ENCODE results near the gene PCDHB12.
"Not testable (repeated sequence)": the region's sequence is repeated elsewhere in the genome, so short reads cannot be mapped to it uniquely, and the experiment has no call there.

Gene PCDHB12

GRCh38 chr5:141186897-141187512 is 21.5 kb upstream of the PCDHB12 start, which contains the start of gene PCDHB9:
Gene PCDHB9, plus strand, starts transcription at chr5:141187161. Its CDS starts 158 bp downstream, at chr5:141187319.
- peak; percentile 18; the same call in 1 of the 2 replicates for TF ChIP-seq CTCF (IDR thresholded peaks at IDR 0.05; ENCODE audit: borderline replicate concordance, insufficient read depth, low read depth, low read length)

GRCh38 chr5:141188682-141189081 is 19.8 kb upstream of the PCDHB12 start:
- not testable (repeated sequence) for H3K4me3 ChIP-seq (ENCODE audit: low read depth, low read length)

More at GRCh38 chr5:141186897-141187512, 21.5 kb upstream of the PCDHB12 start, which contains the start of gene PCDHB9:
- no peak within 1 kb of the TSS for H3K4me3 ChIP-seq (ENCODE audit: low read depth, low read length)

GRCh38 chr5:141189131-141189530 is 19.4 kb upstream of the PCDHB12 start:
- not testable (repeated sequence) for H3K4me3 ChIP-seq (ENCODE audit: low read depth, low read length)

- no peak within 1 kb of the TSS for H3K4me3 ChIP-seq (ENCODE audit: low read depth, low read length)
- peak; percentile 34; the same call in 1 of the 2 replicates for TF ChIP-seq CTCF (IDR thresholded peaks at IDR 0.05; ENCODE audit: borderline replicate concordance, insufficient read depth, low read depth, low read length)
These were observed 16.3 kb upstream of the PCDHB12 start, which contains the start of gene PCDHB10 for GRCh38 chr5:141192110-141192725. Gene PCDHB10, plus strand, starts transcription at chr5:141192353. Its CDS starts 200 bp downstream, at chr5:141192553.

- not testable (repeated sequence) for H3K4me3 ChIP-seq (ENCODE audit: low read depth, low read length)
These were observed 14.2 kb upstream of the PCDHB12 start for GRCh38 chr5:141194332-141194731.

- no peak for TF ChIP-seq CTCF (IDR thresholded peaks at IDR 0.05; ENCODE audit: borderline replicate concordance, insufficient read depth, low read depth, low read length)
- H3K4me3 ChIP-seq (ENCODE audit: low read depth, low read length), result no peak overlapping the region
These were observed 12.2 kb upstream of the PCDHB12 start for GRCh38 chr5:141196363-141196762.

- H3K4me3 ChIP-seq (ENCODE audit: low read depth, low read length), result no peak within 1 kb of the TSS
- TF ChIP-seq CTCF (IDR thresholded peaks at IDR 0.05; ENCODE audit: borderline replicate concordance, insufficient read depth, low read depth, low read length), result no peak
These were observed 8.9 kb upstream of the PCDHB12 start, which contains the start of gene PCDHB11 for GRCh38 chr5:141199359-141200235. Gene PCDHB11, plus strand, starts transcription at chr5:141199627. Its CDS starts 148 bp downstream, at chr5:141199775.

GRCh38 chr5:141201126-141201525 is 7.4 kb upstream of the PCDHB12 start:
- not testable (repeated sequence) for H3K4me3 ChIP-seq (ENCODE audit: low read depth, low read length)

GRCh38 chr5:141201646-141202045 is 6.9 kb upstream of the PCDHB12 start:
- not testable (repeated sequence) for H3K4me3 ChIP-seq (ENCODE audit: low read depth, low read length)

- not testable (repeated sequence) for H3K4me3 ChIP-seq (ENCODE audit: low read depth, low read length)
These were observed 1.8 kb downstream of the PCDHB12 start for GRCh38 chr5:141210281-141210680.

GRCh38 chr5:141210849-141211248 is 2.3 kb downstream of the PCDHB12 start:
- not testable (repeated sequence) for H3K4me3 ChIP-seq (ENCODE audit: low read depth, low read length)

GRCh38 chr5:141213656-141214339 is 5.3 kb downstream of the PCDHB12 start, which contains the start of gene PCDHB13:
Gene PCDHB13, plus strand, starts transcription at chr5:141213919. Its CDS starts 205 bp downstream, at chr5:141214124.
- not testable (repeated sequence) for H3K4me3 ChIP-seq (ENCODE audit: low read depth, low read length)

- not testable (repeated sequence) for H3K4me3 ChIP-seq (ENCODE audit: low read depth, low read length)
These were observed 6.1 kb downstream of the PCDHB12 start for GRCh38 chr5:141214583-141214982.

- H3K4me3 ChIP-seq (ENCODE audit: low read depth, low read length), result not testable (repeated sequence)
These were observed 7.0 kb downstream of the PCDHB12 start for GRCh38 chr5:141215504-141215903.
